C4-2B (cell line): ENCODE data around the gene TSGA10IP.

Experiments
- CTCF ChIP-seq: fragments of 450-650 bp; conservative IDR thresholded peaks from 2 replicates; pipeline ENCODE4 v1.5.1; 2017; ENCODE audit warnings: mild to moderate bottlenecking
- ZFX ChIP-seq: fragments of 450-650 bp; IDR thresholded peaks from 2 replicates; pipeline ENCODE4 v1.6.1; 2017

GRCh38 chr11:65937766-65938165 lies 7.5 kb upstream of the TSGA10IP start:
- no peak for TF ChIP-seq CTCF
- no peak for TF ChIP-seq ZFX
